Measurements from ENCODE around the gene TRA2A. TPM values are rescaled to one million over a fixed set of nuclear protein-coding genes. Genes with fewer than 3 reads are reported as not detected.
A peak's percentile ranks its signal among the peaks of the same experiment; 100 is the strongest.

TRA2A gene
- total and polyA plus RNA-seq, 11 donors = 13.2 to 55.7 (median 32.5) TPM

DNA sequence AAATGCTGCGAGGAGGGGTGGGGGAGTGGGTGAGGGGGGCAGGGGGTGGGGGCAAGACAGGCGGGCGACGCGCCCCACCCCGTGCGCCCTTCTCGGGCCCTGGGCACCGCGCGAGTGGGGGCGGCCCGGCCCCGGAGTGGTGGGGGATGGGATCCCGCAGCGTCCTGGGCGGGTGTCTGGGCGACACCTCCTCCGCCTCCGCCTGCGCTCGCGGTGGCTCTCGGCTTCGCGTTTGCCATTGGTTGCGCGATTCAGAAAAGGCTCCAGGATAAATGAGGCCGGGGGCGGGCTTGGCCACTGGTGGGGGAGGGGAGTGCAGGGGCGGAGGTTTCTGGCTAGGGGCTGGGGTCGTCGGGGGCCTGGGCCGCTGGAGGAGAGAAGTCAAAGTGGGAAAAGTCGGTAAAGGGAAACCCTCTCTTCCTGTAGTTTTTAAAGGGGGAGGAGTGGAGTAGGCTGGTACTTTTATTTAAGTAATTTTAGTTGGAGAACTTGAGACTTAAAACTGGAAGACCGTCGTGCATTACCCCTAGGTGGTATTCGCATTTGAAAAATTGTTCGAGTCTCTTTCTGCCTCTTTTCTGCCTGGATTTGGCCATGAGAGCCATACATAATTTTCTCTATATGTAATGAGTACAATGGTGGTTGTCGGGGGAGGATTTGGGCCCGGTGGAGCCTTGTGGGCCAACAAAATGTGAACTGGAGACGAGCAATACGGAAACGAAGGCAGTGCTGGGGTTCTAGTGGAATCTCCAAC is 60.5 kb downstream of the TRA2A start:
- intact Hi-C loops (cut with DNase I) = loop anchor here in 1 of 10 donors (10.0 kb wide), 1 partner anchor 286 kb away; the partner anchor contains the start of gene NUP42
- DNase-seq = no peak
- H3K9me3 ChIP-seq = no peaks in the 10 kb centered on the region
- no peak overlapping the region for H3K27ac ChIP-seq
- H3K4me3 ChIP-seq = peak overlapping the region in 6 of 12 donors; percentile 13 to 50 (median 20)
- H3K4me1 ChIP-seq = peaks cover 5 to 62% (median 38%) of the 10 kb centered on the region in 12 donors
- no peak for ATAC-seq
- 9 to 17% (median 12%) methylated on average over 30 to 44 of the region's 44 CpGs for WGBS, 4 donors
- peaks cover 85 to 100% (median 99%) of the 10 kb centered on the region in 9 donors for H3K27me3 ChIP-seq
- H3K36me3 ChIP-seq = no peaks in the 10 kb centered on the region
- TF ChIP-seq, protein P1, sequence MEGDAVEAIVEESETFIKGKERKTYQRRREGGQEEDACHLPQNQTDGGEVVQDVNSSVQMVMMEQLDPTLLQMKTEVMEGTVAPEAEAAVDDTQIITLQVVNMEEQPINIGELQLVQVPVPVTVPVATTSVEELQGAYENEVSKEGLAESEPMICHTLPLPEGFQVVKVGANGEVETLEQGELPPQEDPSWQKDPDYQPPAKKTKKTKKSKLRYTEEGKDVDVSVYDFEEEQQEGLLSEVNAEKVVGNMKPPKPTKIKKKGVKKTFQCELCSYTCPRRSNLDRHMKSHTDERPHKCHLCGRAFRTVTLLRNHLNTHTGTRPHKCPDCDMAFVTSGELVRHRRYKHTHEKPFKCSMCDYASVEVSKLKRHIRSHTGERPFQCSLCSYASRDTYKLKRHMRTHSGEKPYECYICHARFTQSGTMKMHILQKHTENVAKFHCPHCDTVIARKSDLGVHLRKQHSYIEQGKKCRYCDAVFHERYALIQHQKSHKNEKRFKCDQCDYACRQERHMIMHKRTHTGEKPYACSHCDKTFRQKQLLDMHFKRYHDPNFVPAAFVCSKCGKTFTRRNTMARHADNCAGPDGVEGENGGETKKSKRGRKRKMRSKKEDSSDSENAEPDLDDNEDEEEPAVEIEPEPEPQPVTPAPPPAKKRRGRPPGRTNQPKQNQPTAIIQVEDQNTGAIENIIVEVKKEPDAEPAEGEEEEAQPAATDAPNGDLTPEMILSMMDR (IDR thresholded peaks at IDR 0.05) = no peak
- no peak for TF ChIP-seq POLR2A (IDR thresholded peaks at IDR 0.05)

DNA sequence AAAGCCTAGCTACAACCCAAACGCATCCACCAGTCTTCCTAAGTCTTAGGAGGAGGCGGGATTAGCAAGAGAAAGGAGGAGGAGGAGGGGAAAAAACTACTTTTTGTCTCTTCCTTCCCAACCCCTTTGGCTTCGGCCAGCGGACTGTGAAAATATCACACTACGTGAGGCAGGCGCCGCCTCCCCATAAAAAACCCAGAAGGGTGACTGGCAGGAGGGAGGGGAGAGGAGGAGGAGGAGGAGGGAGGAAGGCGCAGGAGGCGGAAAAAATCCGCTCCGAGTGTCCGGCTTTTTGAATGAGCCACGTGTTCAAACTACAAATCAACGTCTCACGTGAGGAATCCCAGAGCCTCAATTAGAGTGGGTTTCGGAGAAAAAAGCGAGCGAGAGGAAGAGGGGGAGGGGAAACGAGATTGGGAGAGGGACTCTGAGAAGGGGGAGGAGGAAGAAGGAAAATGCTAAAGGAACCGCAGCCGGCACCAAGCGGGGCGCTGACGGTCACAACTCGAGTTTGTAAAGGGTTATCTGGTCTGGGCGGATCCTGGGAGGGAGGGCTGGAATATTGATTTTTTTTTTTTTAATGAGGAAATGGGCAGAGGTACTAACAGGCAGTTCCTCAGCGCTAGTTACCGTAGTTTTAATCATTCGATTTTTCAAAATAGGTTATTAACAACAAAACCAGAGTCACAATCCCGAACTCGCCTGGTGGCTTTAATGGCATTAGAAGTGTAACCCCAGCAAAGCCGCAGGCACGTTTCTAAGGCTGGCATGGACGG is 61.3 kb downstream of the TRA2A start, which contains the start of gene IGF2BP3:
Gene IGF2BP3, minus strand, starts transcription at position 162 of the 776 bp plus-strand sequence. CDS start 381 bp downstream, outside the sequence.
- no peak for ATAC-seq
- no peaks in the 10 kb centered on the region for H3K36me3 ChIP-seq
- H3K4me1 ChIP-seq = peaks cover 5 to 62% (median 38%) of the 10 kb centered on the region in 12 donors
- peaks cover 84 to 100% (median 99%) of the 10 kb centered on the region in 9 donors for H3K27me3 ChIP-seq
- peak within 1 kb of the TSS; percentile 7 to 50 (median 30) for H3K4me3 ChIP-seq
- no peak within 1 kb of the TSS for H3K27ac ChIP-seq
- TF ChIP-seq POLR2A (IDR thresholded peaks at IDR 0.05) = no peak
- TF ChIP-seq, protein P1 (IDR thresholded peaks at IDR 0.05) = no peak
- 1 to 2% (median 2%) methylated on average over 34 of the region's 34 CpGs for WGBS, 4 donors
- H3K9me3 ChIP-seq = no peaks in the 10 kb centered on the region
- no peak for DNase-seq
- intact Hi-C loops (cut with DNase I) = loop anchor here in 1 of 10 donors (10.0 kb wide), 1 partner anchor 286 kb away; the partner anchor contains the start of gene NUP42

DNA sequence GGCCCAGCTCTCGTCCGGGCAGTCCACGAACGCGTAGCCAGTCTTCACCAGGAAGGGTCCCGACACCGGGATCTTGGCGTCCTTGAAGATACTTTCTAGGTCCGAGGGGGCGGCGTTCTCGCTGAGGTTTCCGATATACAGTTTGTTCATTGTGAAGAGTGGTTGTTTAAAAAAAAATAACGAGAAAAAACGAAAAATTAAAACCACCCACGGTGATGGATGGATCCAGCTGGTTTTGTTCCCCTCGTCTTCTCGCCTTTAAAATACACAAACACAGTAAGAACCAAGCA is 61.9 kb downstream of the TRA2A start:
- no peak for TF ChIP-seq POLR2A (IDR thresholded peaks at IDR 0.05)
- TF ChIP-seq, protein P1 (IDR thresholded peaks at IDR 0.05) = no peak
- H3K36me3 ChIP-seq = no peaks in the 10 kb centered on the region
- H3K9me3 ChIP-seq = no peaks in the 10 kb centered on the region
- intact Hi-C loops (cut with DNase I) = loop anchor here in 1 of 10 donors (10.0 kb wide), 1 partner anchor 285 kb away; the partner anchor contains the start of gene NUP42
- no peak overlapping the region for H3K27ac ChIP-seq
- H3K27me3 ChIP-seq = peaks cover 81 to 100% (median 99%) of the 10 kb centered on the region in 9 donors
- 3 to 5% (median 4%) methylated on average over 17 to 18 of the region's 18 CpGs for WGBS, 4 donors
- peak overlapping the region in 9 of 12 donors; percentile 3 to 50 (median 32) for H3K4me3 ChIP-seq
- no peak for ATAC-seq
- no peak for DNase-seq
- H3K4me1 ChIP-seq = peaks cover 5 to 60% (median 38%) of the 10 kb centered on the region in 12 donors

Measured in heart left ventricle (tissue), 16 donors.